ENCODE results near the gene NDRG2.
A peak's percentile ranks its signal among the peaks of the same experiment; 100 is the strongest.
"Not testable (repeated sequence)": the region's sequence is repeated elsewhere in the genome, so short reads cannot be mapped to it uniquely, and the experiment has no call there.

The NDRG2 gene

DNA sequence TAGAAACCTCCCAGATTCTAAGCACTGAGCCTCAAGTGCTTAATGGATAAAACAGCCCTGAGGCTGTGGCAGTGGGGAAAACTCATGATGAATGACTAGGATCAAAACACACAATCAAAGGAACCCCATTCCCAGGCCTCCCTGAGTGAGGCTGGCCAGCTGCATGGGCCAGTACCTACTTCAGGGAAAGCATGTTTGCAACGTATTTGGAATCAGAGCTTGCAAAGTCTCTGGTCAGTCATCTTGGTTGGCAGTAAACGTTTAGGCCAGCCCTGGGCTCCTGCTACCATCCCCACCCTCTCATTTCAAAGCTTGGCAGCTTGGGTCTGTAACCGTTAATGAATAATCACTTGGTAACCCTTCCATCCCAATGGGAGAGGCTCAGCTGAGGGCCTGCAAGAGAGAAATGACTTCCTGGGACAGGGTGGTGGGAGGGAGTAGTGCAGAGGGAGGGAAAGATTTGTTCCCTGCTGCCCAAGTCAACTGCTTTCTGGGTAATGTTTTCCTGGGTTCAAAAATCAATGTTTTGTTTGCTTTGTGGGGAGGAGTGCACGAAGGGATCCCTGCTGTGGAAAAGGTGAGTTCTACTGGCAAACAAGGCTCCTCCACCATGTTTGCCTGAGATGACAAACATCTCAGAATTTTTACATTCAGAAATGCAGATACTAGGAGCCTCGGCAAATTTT lies 30.7 kb upstream of the NDRG2 start:
- DNase-seq: no peak

DNA sequence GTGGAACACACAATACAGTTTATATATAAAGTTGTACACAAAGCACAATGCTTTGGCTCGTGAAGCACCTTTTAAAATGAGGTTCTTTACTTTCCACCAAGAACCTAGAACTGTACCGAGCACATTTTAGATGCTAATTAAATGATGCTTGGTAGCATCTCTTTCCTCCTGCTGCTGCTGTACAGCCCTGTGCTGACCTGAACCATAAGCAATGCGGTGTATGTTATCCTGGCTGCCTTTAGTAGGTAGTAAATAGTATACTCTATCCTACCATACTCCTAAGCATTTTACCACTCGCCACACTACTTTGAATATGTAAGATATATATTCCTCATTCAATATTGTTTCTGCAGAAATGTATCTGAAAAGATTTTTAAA lies 29.9 kb upstream of the NDRG2 start:
- no peak for DNase-seq

DNA sequence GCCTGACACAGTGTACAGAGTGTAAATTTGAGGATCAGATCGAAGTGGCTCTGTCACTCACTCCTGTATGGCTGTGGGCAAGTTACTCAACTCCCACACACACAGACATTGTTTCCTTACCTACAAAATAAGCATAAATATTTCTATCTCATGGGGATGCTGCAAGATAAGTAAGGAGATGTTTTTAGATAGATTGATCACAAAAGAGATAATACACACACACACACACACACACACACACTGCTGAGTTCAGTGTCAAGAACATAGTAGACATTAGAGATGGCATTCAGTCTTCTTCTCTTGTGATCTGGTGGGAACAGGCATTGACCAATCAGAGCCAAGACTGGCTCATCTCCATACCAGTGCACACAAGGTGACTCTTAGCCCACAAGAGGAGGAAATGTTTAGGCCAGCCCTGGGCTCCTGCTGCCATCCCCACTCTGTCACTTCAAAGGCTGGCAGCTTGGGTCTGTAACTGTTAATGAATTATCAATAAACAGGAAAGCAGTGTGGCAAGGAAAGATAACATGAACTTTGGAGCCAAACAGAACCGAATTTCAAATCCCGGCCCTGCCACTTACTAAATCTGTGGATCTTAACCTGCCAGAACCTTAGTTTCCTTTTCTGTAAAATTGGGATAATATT lies 29.4 kb upstream of the NDRG2 start:
- DNase-seq: no peak

DNA sequence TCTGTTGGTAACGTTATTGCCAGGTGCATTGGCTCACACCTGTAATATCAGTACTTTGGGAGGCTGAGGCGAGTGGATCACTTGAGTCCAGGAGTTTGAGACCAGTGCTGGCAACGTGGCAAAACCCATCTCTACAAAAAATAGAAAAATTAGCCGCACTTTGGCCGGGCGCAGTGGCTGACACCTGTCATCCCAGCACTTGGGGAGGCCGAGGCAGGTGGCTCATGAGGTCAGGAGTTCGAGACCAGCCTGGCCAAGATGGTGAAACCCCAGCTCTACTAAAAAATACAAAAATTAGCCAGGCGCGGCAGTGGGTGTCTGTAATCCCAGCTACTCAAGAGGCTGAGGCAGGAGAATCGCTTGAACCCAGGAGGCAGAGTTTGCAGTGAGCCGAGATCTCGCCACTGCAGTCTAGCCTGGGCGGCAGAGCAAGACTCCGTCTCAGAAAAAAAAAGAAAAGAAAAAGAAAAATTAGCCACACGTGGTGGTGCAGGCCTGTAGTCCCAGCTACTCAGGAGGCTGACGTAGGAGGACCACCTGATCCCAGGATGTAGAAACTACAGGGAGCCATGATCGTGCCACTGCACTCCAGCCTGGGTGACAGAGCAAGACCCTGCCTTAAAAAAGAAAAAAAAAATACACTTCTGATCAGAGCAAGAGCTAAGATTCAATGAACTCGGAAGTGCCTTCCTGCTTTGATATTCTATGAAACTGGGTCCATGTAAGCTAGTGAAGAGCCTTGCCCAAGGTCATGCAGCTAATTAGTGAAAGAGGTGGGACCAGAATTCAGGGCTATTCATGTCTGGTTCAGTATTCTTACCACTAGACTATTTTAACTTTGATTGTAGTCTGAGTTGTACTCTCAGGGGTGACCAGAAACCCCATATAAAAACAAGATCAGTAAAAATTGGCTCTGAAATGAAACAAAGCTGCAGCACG lies 28.6 kb upstream of the NDRG2 start:
- DNase-seq: no peak

DNA sequence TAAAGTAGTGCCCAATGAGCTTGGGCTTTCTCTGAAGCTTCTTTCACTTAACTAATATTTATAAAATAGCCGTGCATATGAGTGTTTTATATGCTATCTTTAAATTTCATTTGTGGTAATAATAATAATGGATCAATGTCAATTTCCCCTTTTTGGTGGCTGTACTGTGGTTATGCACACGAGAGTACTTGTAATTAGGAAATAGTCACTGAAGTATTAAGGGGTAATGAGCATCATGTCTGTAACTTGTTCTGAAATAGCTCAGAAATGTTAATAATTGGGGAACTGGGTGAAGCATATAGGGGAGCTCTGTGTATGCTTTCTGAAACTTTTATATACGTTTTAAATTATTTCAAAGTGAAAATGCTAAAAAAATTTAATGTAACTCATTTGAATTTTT lies 25.7 kb upstream of the NDRG2 start:
- no peak for DNase-seq

DNA sequence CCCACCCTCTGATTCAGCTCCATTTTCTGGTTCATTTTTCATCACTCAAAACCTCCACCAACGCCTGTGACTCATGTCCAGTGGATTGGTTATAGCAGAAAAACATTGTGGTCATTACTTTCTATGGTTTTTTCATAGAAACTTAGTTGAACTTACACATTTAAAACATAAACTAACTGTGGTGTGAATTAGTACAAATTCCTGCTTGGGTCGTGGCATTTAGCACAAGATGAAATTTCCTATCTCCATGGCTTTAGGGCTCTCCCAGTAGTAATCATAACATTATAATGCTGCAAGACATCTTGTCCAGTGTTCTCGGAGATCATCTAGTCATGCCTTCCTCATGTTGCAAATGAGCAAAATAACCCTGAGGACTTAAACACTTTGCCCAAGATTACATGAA lies 24.4 kb upstream of the NDRG2 start:
- DNase-seq: no peak

DNA sequence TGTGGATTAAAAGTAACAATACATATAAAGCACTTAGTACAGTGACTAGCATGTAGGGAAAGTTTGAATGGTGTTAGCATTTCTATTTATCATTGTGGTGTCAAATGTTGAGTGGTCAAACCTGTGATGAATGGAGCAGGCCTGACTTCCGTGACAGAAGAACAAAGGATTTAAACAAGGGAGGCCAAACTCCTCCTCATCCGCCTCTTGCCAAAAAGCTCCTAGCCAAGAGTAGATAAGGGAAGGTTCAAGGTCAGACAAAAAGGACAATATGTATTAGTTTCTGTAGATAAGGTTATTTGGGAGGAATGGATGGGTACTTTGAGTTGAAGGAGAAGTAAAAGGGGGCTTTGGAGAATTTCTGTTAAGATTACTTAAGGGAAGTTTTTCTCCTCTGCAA lies 23.8 kb upstream of the NDRG2 start:
- no peak for DNase-seq

DNA sequence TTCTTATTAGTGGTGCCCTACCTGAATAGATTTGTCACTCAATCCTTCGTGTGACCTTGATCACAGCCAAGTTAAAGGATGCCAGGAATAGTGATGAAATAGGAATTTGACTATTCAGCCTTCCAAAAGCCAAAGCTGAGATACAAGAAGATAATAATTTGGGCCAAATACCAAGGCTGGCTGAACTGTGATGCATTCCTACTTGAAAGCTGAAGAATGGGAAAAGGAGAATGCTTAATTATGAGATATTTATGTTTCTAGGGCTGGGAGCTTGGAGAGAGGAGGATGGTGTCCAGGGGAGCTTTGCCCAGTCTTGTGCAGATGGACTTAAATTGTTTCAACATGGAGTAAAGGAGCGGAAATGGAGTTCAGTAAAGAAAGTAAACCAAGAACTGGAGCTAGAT lies 22.5 kb upstream of the NDRG2 start:
- no peak for DNase-seq

DNA sequence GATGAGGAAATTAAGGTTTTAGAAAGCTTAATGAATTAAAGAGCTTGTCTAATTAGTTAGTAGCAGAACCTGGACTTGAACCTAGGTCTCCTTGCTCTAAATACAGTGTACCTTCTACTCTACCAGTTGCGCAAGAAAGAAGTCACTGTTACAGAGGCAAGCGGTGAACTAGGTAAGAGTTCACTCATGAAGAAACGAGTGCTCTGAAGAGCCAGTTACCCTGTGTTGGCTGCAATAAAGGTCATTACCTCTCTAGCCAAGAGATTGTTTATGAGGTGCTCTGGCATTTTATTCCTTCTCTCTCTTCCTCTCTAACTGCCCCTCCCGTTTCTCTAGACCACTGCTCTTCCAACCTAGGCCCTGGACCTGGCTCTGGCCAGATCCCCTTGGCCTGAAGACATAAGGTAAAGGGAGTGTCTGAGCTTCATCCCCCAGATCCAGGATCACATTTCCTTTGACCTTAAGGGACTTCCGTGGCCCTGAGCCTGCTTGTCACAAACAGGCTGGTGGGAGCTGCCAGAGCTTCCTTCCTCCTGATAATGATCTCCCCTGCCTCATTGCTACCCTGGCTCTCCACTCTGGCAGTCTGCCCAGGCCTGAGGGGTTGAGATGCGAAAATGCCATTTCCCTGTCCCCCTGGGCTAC lies 19.2 kb upstream of the NDRG2 start:
- DNase-seq: peak in 1 of 2 donors; percentile 23

DNA sequence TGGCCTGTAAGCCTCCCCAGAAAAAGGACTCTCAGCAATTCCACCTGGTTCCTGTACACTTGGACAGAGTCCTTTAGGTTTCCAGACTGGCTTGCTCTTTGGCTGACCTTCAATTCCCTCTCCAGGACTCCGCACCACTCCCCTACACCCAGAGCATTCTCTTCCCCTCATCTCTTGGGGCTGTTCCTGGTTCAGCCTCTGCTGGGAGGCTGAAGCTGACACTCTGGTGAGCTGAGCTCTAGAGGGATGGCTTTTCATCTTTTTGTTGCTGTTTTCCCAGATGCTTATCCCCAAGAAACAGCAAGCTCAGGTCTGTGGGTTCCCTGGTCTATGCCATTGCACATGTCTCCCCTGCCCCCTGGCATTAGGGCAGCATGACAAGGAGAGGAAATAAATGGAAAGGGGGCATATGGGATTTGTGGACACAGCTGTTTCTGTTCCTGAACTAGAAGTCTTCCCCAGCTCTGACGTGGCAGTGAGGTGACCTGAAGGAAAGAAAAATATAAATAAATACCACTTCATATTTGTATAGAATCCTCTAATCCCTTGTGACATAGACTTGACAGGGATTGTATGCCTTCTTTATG lies 18.6 kb upstream of the NDRG2 start:
- no peak for DNase-seq

DNA sequence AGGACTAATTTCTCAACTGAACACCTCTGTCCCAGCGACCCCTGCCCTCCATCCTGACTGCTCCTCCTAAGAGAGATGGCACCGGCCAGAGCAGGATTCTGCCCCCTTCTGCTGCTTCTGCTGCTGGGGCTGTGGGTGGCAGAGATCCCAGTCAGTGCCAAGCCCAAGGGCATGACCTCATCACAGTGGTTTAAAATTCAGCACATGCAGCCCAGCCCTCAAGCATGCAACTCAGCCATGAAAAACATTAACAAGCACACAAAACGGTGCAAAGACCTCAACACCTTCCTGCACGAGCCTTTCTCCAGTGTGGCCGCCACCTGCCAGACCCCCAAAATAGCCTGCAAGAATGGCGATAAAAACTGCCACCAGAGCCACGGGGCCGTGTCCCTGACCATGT lies 18.1 kb upstream of the NDRG2 start:
- DNase-seq: no peak

DNA sequence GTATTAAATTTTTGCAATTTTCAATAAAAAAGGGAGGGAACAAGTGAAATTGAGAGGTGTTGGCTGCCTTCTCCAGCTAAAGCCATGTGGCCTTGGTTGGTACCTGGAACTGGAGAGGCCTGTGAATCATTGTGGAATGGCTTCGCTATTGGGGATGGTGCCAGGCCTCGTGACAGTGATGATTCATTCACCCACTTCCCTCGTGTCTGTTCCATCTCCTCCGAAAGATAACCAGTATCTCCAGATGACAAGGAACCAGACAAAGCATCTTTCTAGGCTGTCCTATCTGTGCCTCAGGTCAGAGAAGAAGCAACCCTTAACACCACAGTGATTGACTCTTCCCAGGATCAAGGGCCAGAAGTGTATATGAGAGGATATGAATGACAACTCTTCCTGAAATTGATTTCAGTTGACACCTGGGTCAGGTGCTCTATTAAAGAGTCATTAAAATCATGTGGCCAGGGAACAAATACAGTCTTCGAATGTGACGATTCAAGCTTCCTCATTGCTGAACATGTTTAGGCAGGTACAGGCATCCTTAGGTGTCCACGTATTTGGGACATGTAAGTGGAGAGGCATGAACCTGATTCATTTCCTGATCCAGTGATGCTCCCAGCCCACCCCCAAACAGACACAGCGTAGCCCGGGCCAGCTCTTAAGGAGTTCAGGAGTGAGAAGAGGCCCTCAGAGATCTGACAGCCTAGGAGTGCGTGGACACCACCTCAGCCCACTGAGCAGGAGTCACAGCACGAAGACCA lies 17.0 kb upstream of the NDRG2 start, which contains the start of gene RNASE7:
Gene RNASE7, plus strand, starts transcription at position 687 of the 758 bp plus-strand sequence. CDS start 631 bp downstream, outside the sequence.
- DNase-seq: no peak

DNA sequence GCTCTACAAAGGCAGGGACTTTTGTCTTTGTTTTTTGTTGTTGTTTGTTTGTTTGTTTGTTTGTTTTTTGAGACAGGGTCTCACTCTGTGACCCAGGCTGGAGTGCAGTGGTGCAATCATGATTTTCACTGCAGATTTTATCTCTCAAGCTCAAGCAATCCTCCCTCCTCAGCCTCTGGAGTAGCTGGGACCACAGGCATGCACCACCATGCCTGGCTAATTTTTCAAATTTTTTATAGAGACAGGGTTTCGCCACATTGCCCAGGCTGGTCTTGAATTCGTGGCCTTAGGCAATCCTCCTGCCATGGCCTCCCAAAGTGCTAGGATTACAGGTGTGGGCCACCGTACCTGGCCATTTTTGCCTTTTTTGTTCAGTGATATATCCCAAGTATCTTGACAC lies 16.1 kb upstream of the NDRG2 start:
- not testable (repeated sequence) for DNase-seq

DNA sequence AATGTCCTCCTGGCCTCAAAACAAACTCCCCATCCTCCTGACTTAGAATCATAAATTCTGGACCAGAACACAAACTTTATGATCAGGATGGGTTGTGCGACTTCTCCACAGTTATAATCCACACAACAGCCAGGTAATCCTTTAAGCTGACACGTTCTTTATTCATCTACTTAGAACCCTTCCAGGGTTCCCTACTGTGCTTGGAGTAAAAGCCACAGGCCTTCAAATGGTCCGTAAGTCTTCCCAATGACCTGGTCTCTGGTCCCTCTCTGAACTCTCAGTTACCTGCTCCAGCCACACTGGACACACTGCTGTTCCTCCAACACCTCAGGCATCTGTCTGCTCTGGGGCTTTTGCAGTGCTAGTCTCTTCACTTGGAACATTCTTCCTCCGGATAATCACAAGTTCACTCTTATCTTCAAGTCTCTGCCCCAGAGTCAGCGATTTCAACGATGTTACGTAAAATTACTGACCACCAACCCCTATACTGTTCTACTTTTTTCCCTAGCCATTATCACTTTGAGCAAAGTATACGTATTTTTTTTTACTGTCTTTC lies 15.6 kb upstream of the NDRG2 start:
- DNase-seq: no peak

DNA sequence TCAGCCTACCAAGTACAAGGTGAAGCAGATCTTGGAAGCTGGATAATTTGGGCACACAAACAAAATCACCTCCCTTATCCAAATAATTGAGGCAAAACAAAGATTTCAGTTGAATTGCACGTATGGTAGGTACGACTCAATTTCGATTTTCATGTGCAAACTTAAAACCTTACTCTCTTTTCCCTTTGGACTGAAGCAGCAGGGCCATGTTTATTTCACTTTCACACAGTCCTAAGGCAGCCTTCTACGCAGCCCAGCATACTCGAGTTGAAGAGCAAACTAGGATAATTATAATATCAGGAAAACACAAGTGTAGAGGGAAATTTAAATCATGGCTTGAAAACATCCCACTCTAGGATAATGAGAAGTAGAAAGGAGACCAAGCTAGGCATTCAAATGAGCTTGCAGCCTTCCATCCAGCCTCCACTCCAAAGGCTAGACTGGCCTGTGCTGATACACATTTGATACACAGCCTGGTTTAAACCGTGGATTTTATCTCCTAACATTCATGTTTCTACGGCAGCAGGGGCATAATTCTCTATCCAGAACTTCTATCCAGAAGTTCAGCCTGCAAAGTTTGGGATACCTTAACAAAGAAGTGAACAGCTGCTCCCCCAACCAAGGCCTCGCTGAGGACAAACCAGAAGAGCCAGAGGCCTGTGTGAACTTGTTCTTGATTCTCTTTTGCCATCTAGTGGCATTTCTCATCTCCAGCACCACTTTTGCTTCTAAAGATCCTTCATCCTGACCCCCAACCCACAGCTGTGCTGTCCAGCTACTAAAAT lies 14.9 kb upstream of the NDRG2 start:
- DNase-seq: peak; percentile 28 to 55

DNA sequence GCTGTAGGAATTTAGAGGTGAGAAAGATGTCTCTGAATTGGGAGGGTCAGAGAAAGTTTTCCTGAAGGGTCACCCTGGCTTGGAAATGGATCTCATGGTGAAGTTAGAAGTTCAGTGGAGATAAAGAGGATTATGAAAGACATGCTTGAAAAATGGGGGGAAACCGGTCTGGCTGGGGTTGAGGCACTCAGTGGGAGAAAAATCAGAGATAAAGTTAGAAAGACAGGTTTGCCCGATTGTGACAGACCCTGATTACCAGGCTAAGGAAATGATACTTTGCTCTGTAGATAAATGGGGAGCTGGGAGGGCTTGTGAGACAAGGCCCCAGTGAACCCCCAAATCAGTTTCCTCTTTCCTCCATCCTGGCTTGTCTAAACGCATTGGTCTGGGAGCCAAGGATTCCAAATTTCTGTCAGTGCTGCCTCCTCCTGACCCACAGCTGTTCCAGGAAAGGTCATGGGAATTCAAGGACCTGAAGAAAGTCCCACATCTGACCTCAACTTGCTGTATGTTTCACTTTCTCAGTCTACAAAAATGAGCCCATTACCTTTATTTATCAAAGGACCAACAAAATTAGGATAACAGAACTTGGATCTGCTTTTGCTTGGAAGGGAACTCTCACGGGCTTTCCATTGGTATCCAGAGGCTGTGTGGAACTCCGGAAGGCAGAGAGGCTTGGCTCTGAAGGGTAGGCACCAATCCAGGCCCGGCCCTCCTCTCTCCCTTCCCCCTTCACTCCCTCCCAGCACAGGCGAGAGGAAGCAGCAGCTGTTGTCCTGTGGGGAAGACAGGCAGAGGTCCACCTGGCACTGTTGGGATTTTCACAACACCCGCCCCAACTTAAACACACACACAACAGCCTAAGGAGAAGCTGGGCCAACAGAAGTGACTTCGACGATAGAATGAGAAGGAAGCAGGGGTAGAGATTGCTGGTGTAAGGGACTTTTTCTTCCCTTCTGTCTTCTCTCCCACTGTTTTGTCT lies 13.9 kb upstream of the NDRG2 start:
- no peak for DNase-seq

DNA sequence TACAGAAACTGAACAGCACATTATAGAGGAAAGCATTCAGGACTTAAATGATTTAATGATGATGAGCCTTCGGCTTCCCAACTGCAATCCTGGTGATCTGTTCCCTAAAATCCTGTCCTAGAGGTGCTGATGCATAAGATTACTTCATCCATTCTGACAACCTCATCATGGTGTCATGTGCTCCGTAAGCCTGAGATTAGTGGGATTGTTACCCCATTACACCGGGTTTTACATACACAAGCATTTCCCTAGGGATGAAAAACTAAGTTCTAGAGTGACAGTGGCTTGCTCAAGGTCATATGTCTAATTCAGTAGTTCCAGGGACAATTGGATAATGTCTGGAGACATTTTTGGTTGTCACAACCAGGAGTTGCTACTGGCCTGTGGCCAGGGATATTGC lies 12.3 kb upstream of the NDRG2 start:
- no peak for DNase-seq

DNA sequence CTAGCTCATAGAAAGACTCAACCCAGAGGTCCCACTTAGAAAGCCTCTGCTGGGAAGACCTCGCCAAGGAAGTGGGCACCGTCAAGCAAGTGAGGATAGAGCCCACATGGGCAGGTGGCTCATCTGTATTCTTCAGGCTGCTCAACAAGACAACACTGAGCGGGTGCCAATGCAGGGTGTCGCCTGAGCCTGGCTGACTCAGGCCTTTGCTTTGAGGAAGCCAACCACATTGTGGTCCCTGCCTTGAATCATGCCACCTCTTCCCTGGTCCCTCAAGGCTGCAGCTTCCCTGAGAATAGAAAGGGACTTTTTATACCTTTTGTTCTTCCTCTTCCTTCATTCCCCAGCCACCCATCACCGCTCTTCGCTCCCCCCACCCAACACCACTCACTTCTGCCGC lies 11.9 kb upstream of the NDRG2 start:
- no peak for DNase-seq

DNA sequence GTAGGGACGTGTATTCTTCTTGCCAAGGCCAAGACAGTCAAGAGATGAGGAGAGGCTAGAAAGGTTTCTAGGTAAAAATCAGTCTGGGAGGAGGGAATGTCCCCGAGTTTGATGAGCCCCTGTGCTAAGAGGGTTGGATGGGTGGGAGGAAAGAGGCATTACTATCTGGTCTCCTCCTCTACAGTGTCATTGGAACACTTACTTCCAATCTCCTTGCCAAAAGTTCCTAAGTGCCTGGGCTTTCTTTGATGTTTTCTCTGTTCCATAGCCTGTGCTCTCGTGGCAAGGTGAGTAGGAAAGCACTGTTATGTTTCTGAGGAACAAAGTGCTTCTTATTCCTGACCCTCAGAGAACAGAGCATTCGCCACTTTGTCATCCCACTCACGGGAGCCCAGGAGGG lies 9.8 kb upstream of the NDRG2 start, which contains the start of gene RNASE13:
Gene RNASE13, minus strand, starts transcription at position 101 of the 400 bp plus-strand sequence. CDS start 519 bp downstream, outside the sequence.
- no peak for DNase-seq
